Activated T-helper 2 cell treated with anti-CD3 and anti-CD28 coated beads, Interferon-gamma antibody, Interleukin-2, Interleukin-4, amounts not matched to agents 10 μg/mL and 5 μg/mL and 100 μg/mL, durations not matched to agents 14 hours and 24 hours and 36 hours (primary cell): ENCODE data around the gene AKAP11. TPM values are rescaled to one million over a fixed set of nuclear protein-coding genes. Genes with fewer than 3 reads are reported as not detected.

Experiments
- DNase-seq: peaks from one replicate; pipeline ENCODE4 v3.0.0; 2021; ENCODE audit warnings: low spot score
- H3K27ac Mint-ChIP-seq: one replicate; pipeline ENCODE4 v1.8.0; 2021; ENCODE audit warnings: mixed read lengths
- H3K27me3 Mint-ChIP-seq: one replicate; pipeline ENCODE4 v1.8.0; 2021; ENCODE audit warnings: low read depth, mixed read lengths
- H3K36me3 Mint-ChIP-seq: one replicate; pipeline ENCODE4 v1.8.0; 2021; ENCODE audit warnings: low read depth, mixed read lengths
- H3K4me1 Mint-ChIP-seq: one replicate; pipeline ENCODE4 v1.8.0; 2021; ENCODE audit warnings: low read depth, mixed read lengths
- H3K4me3 Mint-ChIP-seq: one replicate; pipeline ENCODE4 v1.8.0; 2021; ENCODE audit warnings: low read depth, mild to moderate bottlenecking, moderate library complexity, mixed read lengths
- H3K9me3 Mint-ChIP-seq: one replicate; pipeline ENCODE4 v1.8.0; 2021; ENCODE audit warnings: mixed read lengths
- intact Hi-C: fragments of 100-400 bp; cut with micrococcal nuclease; formaldehyde crosslinking; loops from one replicate; pipeline ENCODE4 v1.15.1; 2023
- total RNA-seq: library from RNA; stranded (reverse); gene quantifications from 2 replicates; pipeline ENCODE4 v1.2.3, GENCODE V29; 2022

Gene AKAP11
- total RNA-seq, 1 donor from 2014 or later = 34.9 TPM

GRCh38 chr13:42258747-42259146, 13.2 kb upstream of the AKAP11 start:
- H3K9me3 Mint-ChIP-seq = peaks cover 13% of the 10 kb centered on the region
- H3K36me3 Mint-ChIP-seq = no peaks in the 10 kb centered on the region
- H3K4me1 Mint-ChIP-seq = peaks cover 10% of the 10 kb centered on the region
- H3K27ac Mint-ChIP-seq = no peak overlapping the region
- intact Hi-C loops = no loop called here
- peaks cover 2% of the 10 kb centered on the region for H3K27me3 Mint-ChIP-seq
- DNase-seq = no peak
- no peak overlapping the region for H3K4me3 Mint-ChIP-seq

GRCh38 chr13:42259515-42259914, 12.4 kb upstream of the AKAP11 start:
- DNase-seq = no peak
- no peak overlapping the region for H3K4me3 Mint-ChIP-seq
- H3K4me1 Mint-ChIP-seq = peaks cover 10% of the 10 kb centered on the region
- H3K27ac Mint-ChIP-seq = peak overlapping the region; percentile 72
- peaks cover 13% of the 10 kb centered on the region for H3K9me3 Mint-ChIP-seq
- H3K27me3 Mint-ChIP-seq = peaks cover 7% of the 10 kb centered on the region
- intact Hi-C loops = no loop called here
- no peaks in the 10 kb centered on the region for H3K36me3 Mint-ChIP-seq

DNA sequence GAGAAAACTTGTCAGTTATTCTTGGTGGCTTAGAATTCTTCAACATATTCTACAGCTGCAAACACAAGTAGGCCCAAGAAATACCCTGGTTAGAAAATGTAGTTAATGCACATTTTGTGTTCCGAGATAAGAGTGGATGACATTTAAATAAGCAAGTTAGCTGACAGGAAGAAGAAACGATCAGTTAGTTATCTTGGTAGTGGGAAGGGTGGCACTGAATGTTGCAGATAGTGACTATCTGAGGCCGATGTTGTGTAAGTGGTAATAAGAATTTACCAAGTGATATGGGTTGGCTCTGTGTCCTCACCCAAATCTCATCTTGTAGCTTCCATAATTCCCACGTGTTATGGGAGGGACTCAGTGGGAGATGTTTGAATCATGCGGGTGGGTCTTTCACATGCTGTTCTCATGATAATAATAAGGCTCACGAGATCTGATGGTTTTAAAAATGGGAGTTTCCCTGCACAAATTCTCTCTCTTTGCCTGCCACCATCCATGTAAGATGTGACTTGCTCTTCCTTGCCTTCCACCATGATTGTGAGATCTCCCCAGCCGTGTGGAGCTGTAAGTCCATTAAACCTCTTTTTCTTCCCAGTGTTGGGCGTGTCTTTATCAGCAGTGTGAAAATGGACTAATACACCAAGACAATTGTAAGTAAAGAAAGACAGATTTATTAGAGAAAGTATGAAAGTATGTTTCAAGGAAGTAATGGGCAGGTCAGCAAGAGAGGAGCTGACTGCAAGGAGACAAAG, 10.9 kb upstream of the AKAP11 start:
- H3K9me3 Mint-ChIP-seq = peaks cover 13% of the 10 kb centered on the region

GRCh38 chr13:42266473-42266872, 5.5 kb upstream of the AKAP11 start:
- Mint-ChIP-seq H3K36me3 (no peaks in the 10 kb centered on the region), H3K27me3 (peaks cover 9% of the 10 kb centered on the region), H3K4me1 (peaks cover 12% of the 10 kb centered on the region), H3K4me3 (no peak overlapping the region), H3K9me3 (peaks cover 9% of the 10 kb centered on the region), H3K27ac (no peak overlapping the region)
- no peak for DNase-seq
- intact Hi-C loops = no loop called here

More for the DNA sequence above, 10.9 kb upstream of the AKAP11 start:
- no peak overlapping the region for H3K27ac Mint-ChIP-seq
- peaks cover 10% of the 10 kb centered on the region for H3K4me1 Mint-ChIP-seq
- peaks cover 9% of the 10 kb centered on the region for H3K27me3 Mint-ChIP-seq
- H3K4me3 Mint-ChIP-seq = no peak overlapping the region
- intact Hi-C loops = no loop called here
- no peaks in the 10 kb centered on the region for H3K36me3 Mint-ChIP-seq
- DNase-seq = no peak

DNA sequence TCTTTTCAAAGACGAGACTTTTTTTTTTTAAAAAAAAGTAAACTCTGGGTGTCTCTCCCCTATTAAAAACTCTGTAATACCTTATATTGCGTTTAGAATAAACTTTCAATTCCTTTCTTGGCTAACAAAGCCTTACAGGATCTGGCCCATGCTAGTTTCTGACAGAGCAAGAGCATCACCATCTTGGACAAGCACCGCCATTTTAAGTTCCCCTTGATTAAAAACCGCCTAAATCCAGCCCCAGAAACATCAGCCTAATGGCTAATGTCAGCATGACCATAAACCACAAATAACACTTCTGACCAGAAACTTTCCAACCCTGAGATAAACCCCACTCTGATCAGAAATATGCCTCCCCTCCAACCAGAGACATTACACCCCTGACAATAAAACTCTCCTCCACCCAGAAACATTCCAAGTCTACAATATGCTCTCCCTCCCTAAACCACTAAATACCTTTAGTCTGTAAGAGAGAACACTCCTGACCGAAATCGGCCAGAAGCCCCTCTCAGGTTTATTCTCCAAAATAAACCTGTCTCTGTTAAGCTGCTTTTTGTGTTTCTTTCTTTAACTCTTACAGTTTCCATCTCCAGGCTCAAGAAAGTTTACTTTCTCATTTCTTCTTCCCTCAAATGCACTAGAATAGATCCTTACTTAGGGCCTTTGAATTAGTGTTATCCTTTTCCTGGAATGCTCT, 1.6 kb upstream of the AKAP11 start:
- DNase-seq = no peak
- H3K27me3 Mint-ChIP-seq = peaks cover 2% of the 10 kb centered on the region
- peak overlapping the region; percentile 78 for H3K4me3 Mint-ChIP-seq
- H3K4me1 Mint-ChIP-seq = peaks cover 35% of the 10 kb centered on the region
- peak overlapping the region; percentile 91 for H3K27ac Mint-ChIP-seq
- peaks cover 8% of the 10 kb centered on the region for H3K9me3 Mint-ChIP-seq
- intact Hi-C loops = loop anchor here (2.0 to 10.0 kb wide), 4 partner anchors 223 to 813 kb away; partner anchors contain the start of genes DGKH, RGCC and TNFSF11
- H3K36me3 Mint-ChIP-seq = peaks cover 17% of the 10 kb centered on the region

DNA sequence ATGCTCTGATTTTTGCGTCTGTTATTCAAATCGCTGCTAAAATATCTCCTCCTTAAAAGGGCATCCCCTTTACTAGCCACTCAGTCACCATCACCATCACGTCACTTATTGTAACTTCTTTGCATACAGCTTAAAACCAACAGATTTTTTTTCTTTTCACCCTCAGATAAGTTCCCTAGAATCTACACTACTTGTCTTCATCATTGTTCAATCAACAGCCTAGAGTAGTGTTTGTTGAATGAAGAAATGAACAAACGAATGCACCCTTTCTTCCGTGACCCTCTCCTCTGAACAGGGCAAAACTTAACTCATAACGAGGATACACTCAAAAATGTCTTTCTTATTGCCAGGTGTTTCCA, 1.1 kb upstream of the AKAP11 start:
- Mint-ChIP-seq H3K4me3 (peak overlapping the region; percentile 78), H3K36me3 (peaks cover 22% of the 10 kb centered on the region), H3K9me3 (peaks cover 8% of the 10 kb centered on the region), H3K27ac (peak overlapping the region; percentile 91), H3K27me3 (no peaks in the 10 kb centered on the region), H3K4me1 (peaks cover 40% of the 10 kb centered on the region)
- intact Hi-C loops = loop anchor here (1.0 to 10.0 kb wide), 6 partner anchors 122 to 814 kb away; partner anchors contain the start of genes DGKH, RGCC and TNFSF11
- no peak for DNase-seq

- H3K27me3 Mint-ChIP-seq = no peaks in the 10 kb centered on the region
- peak overlapping the region; percentile 78 for H3K4me3 Mint-ChIP-seq
- H3K27ac Mint-ChIP-seq = peak overlapping the region; percentile 91
- intact Hi-C loops = loop anchor here (1.0 to 10.0 kb wide), 6 partner anchors 122 to 814 kb away; partner anchors contain the start of genes DGKH, RGCC and TNFSF11
- peaks cover 8% of the 10 kb centered on the region for H3K9me3 Mint-ChIP-seq
- peaks cover 44% of the 10 kb centered on the region for H3K4me1 Mint-ChIP-seq
- peak; percentile 95 for DNase-seq
- peaks cover 26% of the 10 kb centered on the region for H3K36me3 Mint-ChIP-seq
These were observed 426 bp upstream of the AKAP11 start for GRCh38 chr13:42271337-42272114.

- Mint-ChIP-seq H3K9me3 (peaks cover 8% of the 10 kb centered on the region), H3K27ac (peak overlapping the region; percentile 97), H3K4me1 (peaks cover 53% of the 10 kb centered on the region), H3K27me3 (no peaks in the 10 kb centered on the region), H3K4me3 (peak overlapping the region; percentile 96), H3K36me3 (peaks cover 35% of the 10 kb centered on the region)
- DNase-seq = no peak
- intact Hi-C loops = loop anchor here (5.0 to 10.0 kb wide), 3 partner anchors 225 to 815 kb away; partner anchors contain the start of genes DGKH and RGCC
These were observed 838 bp downstream of the AKAP11 start for GRCh38 chr13:42272804-42273175.

GRCh38 chr13:42274386-42275097, 2.6 kb downstream of the AKAP11 start:
- H3K27me3 Mint-ChIP-seq = no peaks in the 10 kb centered on the region
- peaks cover 41% of the 10 kb centered on the region for H3K36me3 Mint-ChIP-seq
- peak overlapping the region; percentile 86 for H3K27ac Mint-ChIP-seq
- DNase-seq = no peak
- intact Hi-C loops = loop anchor here (1.0 to 10.0 kb wide), 8 partner anchors 53 to 817 kb away; partner anchors contain the start of genes DGKH and RGCC
- peaks cover 56% of the 10 kb centered on the region for H3K4me1 Mint-ChIP-seq
- peak overlapping the region; percentile 96 for H3K4me3 Mint-ChIP-seq
- peaks cover 8% of the 10 kb centered on the region for H3K9me3 Mint-ChIP-seq

DNA sequence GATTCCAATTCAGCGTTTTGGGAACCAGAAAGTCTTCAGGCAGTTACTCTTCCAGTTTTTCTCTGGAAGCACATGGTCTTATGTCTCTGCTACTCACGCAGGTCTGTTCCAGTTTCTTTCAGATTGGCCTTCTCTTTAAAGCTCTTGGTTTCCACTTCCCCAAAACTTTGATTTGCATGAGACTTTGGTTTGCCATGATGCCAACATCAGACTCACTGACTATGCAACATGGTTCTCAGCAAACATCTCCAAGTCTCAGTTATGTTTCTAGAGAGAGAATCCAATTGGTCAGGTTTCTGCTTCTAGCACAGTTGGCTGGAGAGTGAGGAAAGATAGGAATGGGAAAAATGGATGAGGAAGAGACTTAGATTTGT, 3.1 kb downstream of the AKAP11 start:
- peak overlapping the region; percentile 86 for H3K27ac Mint-ChIP-seq
- H3K27me3 Mint-ChIP-seq = no peaks in the 10 kb centered on the region
- H3K9me3 Mint-ChIP-seq = peaks cover 8% of the 10 kb centered on the region
- peaks cover 56% of the 10 kb centered on the region for H3K4me1 Mint-ChIP-seq
- H3K36me3 Mint-ChIP-seq = peaks cover 41% of the 10 kb centered on the region
- H3K4me3 Mint-ChIP-seq = peak overlapping the region; percentile 96
- intact Hi-C loops = loop anchor here (1.0 to 10.0 kb wide), 6 partner anchors 52 to 770 kb away; no protein-coding TSS in a partner anchor
- no peak for DNase-seq

DNA sequence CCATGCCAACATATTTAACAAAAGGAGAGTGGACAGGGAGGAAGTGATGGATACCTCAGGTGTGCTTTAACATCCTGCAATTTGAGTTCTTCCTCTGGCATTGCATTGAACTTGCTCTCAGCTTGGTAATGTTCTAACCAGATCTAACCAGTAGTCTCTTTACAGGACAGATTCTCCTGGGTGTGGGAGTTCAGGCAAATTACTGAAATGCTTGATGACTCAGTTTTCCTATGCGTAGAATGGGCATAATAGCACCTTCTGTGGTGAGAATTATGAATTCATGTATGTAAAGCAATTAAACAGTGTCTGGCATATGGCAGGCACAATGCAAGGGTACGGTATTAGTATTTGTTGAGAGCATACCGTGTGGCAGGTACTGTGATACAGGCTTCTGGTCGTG, 3.6 kb downstream of the AKAP11 start:
- peaks cover 5% of the 10 kb centered on the region for H3K9me3 Mint-ChIP-seq
- H3K36me3 Mint-ChIP-seq = peaks cover 41% of the 10 kb centered on the region
- peak overlapping the region; percentile 86 for H3K27ac Mint-ChIP-seq
- peaks cover 52% of the 10 kb centered on the region for H3K4me1 Mint-ChIP-seq
- no peak for DNase-seq
- no peaks in the 10 kb centered on the region for H3K27me3 Mint-ChIP-seq
- intact Hi-C loops = loop anchor here (1.0 to 10.0 kb wide), 6 partner anchors 52 to 769 kb away; no protein-coding TSS in a partner anchor
- peak overlapping the region; percentile 96 for H3K4me3 Mint-ChIP-seq

DNA sequence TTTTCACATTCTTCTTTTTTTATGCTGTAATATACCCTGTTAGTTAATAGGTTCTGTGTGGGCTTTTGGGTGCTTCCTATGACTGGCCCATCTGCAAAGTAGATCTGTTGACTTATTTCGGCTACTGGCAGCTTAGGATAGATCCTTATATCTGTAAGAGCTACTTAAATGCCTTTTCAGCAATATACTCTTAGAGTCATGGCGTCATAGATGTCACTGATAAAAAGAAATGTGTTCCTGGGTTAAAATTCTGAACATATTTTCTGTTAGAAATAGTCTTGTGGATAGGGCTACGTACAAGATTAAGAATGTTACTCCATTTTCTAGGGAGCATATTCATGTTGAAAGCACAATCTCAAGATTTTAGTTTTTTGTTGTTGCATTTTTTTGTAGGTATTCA, 4.7 kb downstream of the AKAP11 start:
- H3K27me3 Mint-ChIP-seq = no peaks in the 10 kb centered on the region
- no peak for DNase-seq
- peak overlapping the region; percentile 15 for H3K4me3 Mint-ChIP-seq
- intact Hi-C loops = loop anchor here (5.0 to 10.0 kb wide), 3 partner anchors 51 to 768 kb away; no protein-coding TSS in a partner anchor
- peak overlapping the region; percentile 47 for H3K27ac Mint-ChIP-seq
- H3K36me3 Mint-ChIP-seq = peaks cover 41% of the 10 kb centered on the region
- H3K4me1 Mint-ChIP-seq = peaks cover 44% of the 10 kb centered on the region
- no peaks in the 10 kb centered on the region for H3K9me3 Mint-ChIP-seq
